ENCODE results near the gene NODAL. TPM values are rescaled to one million over a fixed set of nuclear protein-coding genes. Genes with fewer than 3 reads are reported as not detected.

Gene NODAL
- total RNA-seq, 1 experiment from 2014 or later = not detected

DNA sequence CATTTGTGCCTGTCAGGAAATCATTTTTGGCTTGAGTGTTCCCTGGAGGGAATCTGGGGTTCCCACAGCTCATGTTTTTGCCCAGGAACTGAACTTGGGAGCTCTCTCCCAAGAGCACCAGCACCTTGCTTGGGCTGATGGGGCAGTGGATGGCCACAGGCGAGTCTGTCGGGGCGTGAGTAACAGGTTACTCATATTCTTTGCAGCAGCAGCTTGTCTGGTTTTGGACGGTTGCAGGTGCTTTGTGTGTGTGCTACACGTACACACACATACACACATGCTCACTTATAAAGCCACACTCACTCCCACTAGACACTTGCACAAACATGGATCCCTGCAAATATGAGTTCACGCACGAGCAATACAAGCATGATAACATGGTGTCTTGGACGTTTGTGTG, 34.2 kb upstream of the NODAL start:
- H3K36me3 ChIP-seq (ENCODE audit: insufficient read depth, low read length, poor library complexity, severe bottlenecking) = no peaks in the 10 kb centered on the region
- DNase-seq (ENCODE audit: low spot score) = no peak
- peaks cover 20% of the 10 kb centered on the region for H3K4me1 ChIP-seq (ENCODE audit: insufficient read depth, low read length, poor library complexity, severe bottlenecking)
- no peak overlapping the region for H3K4me3 ChIP-seq (ENCODE audit: low read depth, low read length, poor library complexity, severe bottlenecking)
- TF ChIP-seq, protein P1, sequence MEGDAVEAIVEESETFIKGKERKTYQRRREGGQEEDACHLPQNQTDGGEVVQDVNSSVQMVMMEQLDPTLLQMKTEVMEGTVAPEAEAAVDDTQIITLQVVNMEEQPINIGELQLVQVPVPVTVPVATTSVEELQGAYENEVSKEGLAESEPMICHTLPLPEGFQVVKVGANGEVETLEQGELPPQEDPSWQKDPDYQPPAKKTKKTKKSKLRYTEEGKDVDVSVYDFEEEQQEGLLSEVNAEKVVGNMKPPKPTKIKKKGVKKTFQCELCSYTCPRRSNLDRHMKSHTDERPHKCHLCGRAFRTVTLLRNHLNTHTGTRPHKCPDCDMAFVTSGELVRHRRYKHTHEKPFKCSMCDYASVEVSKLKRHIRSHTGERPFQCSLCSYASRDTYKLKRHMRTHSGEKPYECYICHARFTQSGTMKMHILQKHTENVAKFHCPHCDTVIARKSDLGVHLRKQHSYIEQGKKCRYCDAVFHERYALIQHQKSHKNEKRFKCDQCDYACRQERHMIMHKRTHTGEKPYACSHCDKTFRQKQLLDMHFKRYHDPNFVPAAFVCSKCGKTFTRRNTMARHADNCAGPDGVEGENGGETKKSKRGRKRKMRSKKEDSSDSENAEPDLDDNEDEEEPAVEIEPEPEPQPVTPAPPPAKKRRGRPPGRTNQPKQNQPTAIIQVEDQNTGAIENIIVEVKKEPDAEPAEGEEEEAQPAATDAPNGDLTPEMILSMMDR (conservative IDR thresholded peaks at IDR 0.05; ENCODE audit: low read depth, low read length) = no peak
- no peak for TF ChIP-seq EZH2 (IDR thresholded peaks at IDR 0.05; ENCODE audit: borderline replicate concordance, low read depth, low read length, poor library complexity, severe bottlenecking)
- ChIA-PET POLR2A (ENCODE audit: low non-redundant PET) (no interaction called here), CTCF (no interaction called here)
- BruUV-seq (replicated peaks) = no TSS peak
- H3K27ac ChIP-seq (ENCODE audit: low read depth, low read length, poor library complexity, severe bottlenecking) = no peak overlapping the region
- intact Hi-C loops (cut with micrococcal nuclease; ENCODE audit: unreplicated experiment) = no loop called here
- no peaks in the 10 kb centered on the region for H3K27me3 ChIP-seq (replicated peaks; ENCODE audit: insufficient read depth, low read depth, low read length, poor library complexity)
- H3K9me3 ChIP-seq (ENCODE audit: low read depth, low read length, poor library complexity, severe bottlenecking) = no peaks in the 10 kb centered on the region

DNA sequence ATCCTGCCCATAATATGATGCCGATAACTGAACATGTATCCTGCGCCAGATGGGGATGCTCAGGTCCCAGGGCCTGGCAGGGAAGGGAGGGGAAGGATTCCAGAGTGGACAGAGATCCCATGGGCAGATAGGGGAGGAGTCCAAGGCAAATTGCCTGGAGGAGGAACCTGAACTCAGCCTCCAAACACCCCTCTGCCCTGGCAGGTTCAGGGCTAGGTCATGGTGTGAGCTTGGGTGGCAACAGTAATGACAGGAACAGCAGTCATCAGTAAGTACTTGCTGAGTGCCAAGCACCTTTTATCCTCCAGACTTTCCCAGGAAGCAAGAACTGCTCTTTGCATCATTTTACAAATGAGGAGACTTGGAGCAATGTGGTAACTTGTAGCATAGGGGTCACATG, 33.3 kb upstream of the NODAL start:
- Histone ChIP-seq H3K4me3 (ENCODE audit: low read depth, low read length, poor library complexity, severe bottlenecking) (no peak overlapping the region), H3K27ac (ENCODE audit: low read depth, low read length, poor library complexity, severe bottlenecking) (no peak overlapping the region), H3K4me1 (ENCODE audit: insufficient read depth, low read length, poor library complexity, severe bottlenecking) (peaks cover 15% of the 10 kb centered on the region), H3K9me3 (ENCODE audit: low read depth, low read length, poor library complexity, severe bottlenecking) (no peaks in the 10 kb centered on the region), H3K36me3 (ENCODE audit: insufficient read depth, low read length, poor library complexity, severe bottlenecking) (no peaks in the 10 kb centered on the region), H3K27me3 (replicated peaks; ENCODE audit: insufficient read depth, low read depth, low read length, poor library complexity) (no peaks in the 10 kb centered on the region)
- intact Hi-C loops (cut with micrococcal nuclease; ENCODE audit: unreplicated experiment) = no loop called here
- POLR2A ChIA-PET (ENCODE audit: low non-redundant PET) = no interaction called here
- TF ChIP-seq, protein P1 (conservative IDR thresholded peaks at IDR 0.05; ENCODE audit: low read depth, low read length) = no peak
- no peak for TF ChIP-seq EZH2 (IDR thresholded peaks at IDR 0.05; ENCODE audit: borderline replicate concordance, low read depth, low read length, poor library complexity, severe bottlenecking)
- no peak for DNase-seq (ENCODE audit: low spot score)
- no TSS peak for BruUV-seq (replicated peaks)
- CTCF ChIA-PET = no interaction called here

DNA sequence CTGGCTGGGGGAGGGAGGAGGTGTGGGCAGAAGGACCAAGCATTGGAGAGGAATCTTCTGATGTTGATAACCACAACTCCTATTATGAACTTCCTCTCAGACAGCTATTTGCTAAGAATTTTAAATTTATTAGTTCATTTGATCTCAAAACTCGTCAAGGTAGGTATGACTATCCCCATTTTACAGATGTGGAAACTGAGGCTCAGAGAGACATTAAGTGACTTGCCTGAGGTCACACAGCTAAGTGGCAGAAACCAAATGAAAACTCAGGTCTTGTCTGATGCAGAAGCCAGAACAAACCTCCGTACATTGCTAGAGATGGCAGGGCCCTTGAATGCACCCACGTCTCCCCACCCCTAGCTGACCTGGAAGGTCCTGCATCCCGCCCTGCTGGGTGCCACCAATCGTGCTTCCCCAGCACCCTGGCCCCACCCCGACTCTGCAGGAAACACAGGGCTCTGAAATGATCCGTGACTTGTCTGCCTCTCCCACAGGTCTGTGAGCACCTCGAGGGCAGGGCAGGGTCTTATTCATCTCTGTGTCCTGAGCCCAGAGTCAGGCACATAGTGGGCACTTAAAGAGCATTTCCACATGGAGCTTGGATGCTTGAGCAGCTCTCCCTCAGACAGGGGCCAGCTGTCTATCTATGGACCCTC, 31.4 kb upstream of the NODAL start:
- POLR2A ChIA-PET (ENCODE audit: low non-redundant PET) = no interaction called here
- Histone ChIP-seq H3K4me3 (ENCODE audit: low read depth, low read length, poor library complexity, severe bottlenecking) (no peak overlapping the region), H3K4me1 (ENCODE audit: insufficient read depth, low read length, poor library complexity, severe bottlenecking) (peaks cover 5% of the 10 kb centered on the region), H3K27ac (ENCODE audit: low read depth, low read length, poor library complexity, severe bottlenecking) (no peak overlapping the region), H3K27me3 (replicated peaks; ENCODE audit: insufficient read depth, low read depth, low read length, poor library complexity) (no peaks in the 10 kb centered on the region), H3K36me3 (ENCODE audit: insufficient read depth, low read length, poor library complexity, severe bottlenecking) (no peaks in the 10 kb centered on the region), H3K9me3 (ENCODE audit: low read depth, low read length, poor library complexity, severe bottlenecking) (no peaks in the 10 kb centered on the region)
- CTCF ChIA-PET = no interaction called here
- intact Hi-C loops (cut with micrococcal nuclease; ENCODE audit: unreplicated experiment) = no loop called here
- TF ChIP-seq, protein P1 (conservative IDR thresholded peaks at IDR 0.05; ENCODE audit: low read depth, low read length) = no peak
- TF ChIP-seq EZH2 (IDR thresholded peaks at IDR 0.05; ENCODE audit: borderline replicate concordance, low read depth, low read length, poor library complexity, severe bottlenecking) = no peak
- no peak for DNase-seq (ENCODE audit: low spot score)
- no TSS peak for BruUV-seq (replicated peaks)

Data from A673 (cell line).